Fibroblast of the aortic adventitia (primary cell): ENCODE results near the gene C5AR1. TPM values are rescaled to one million over a fixed set of nuclear protein-coding genes. Genes with fewer than 3 reads are reported as not detected.
"Not testable (repeated sequence)": the region's sequence is repeated elsewhere in the genome, so short reads cannot be mapped to it uniquely, and the experiment has no call there.

ENCODE experiments used
- DNase-seq: peaks from one replicate; pipeline ENCODE4 v3.0.0-alpha.2; 2010; ENCODE audit warnings: low read depth
- H3K4me3 ChIP-seq: 2 replicates; pipeline ENCODE4 v1.5.1; 2011; ENCODE audit warnings: low read depth, mild to moderate bottlenecking, control low read depth, low read length, moderate library complexity
- total RNA-seq: library from RNA; depleted of rRNA; stranded (reverse); fragments of >200 nt; gene quantifications from 2 replicates; pipeline ENCODE4 v1.2.3, GENCODE V29; 2012; ENCODE audit warnings: low replicate concordance
- TF ChIP-seq, protein P1 (sequence below): IDR thresholded peaks from 2 replicates; pipeline ENCODE4 v1.5.1; 2011; ENCODE audit warnings: mild to moderate bottlenecking, low read length, control low read depth, inconsistent platforms; ENCODE audit not compliant: insufficient read depth

The C5AR1 gene
- total RNA-seq, 1 donor, result 0.09 TPM

DNA sequence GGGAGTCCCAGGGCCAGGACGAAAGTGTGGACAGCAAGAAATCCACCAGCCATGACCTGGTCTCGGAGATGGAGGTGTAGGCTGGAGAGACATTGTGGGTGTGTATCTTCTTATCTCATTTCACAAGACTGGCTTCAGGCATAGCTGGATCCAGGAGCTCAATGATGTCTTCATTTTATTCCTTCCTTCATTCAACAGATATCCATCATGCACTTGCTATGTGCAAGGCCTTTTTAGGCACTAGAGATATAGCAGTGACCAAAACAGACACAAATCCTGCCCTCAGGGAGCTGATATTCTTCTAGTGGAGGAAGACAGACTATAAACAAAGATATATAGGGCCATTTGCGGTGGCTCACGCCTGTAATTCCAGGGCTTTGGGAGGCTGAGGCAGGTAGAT lies 32.1 kb downstream of the C5AR1 start:
- no peak overlapping the region for H3K4me3 ChIP-seq
- TF ChIP-seq, protein P1, sequence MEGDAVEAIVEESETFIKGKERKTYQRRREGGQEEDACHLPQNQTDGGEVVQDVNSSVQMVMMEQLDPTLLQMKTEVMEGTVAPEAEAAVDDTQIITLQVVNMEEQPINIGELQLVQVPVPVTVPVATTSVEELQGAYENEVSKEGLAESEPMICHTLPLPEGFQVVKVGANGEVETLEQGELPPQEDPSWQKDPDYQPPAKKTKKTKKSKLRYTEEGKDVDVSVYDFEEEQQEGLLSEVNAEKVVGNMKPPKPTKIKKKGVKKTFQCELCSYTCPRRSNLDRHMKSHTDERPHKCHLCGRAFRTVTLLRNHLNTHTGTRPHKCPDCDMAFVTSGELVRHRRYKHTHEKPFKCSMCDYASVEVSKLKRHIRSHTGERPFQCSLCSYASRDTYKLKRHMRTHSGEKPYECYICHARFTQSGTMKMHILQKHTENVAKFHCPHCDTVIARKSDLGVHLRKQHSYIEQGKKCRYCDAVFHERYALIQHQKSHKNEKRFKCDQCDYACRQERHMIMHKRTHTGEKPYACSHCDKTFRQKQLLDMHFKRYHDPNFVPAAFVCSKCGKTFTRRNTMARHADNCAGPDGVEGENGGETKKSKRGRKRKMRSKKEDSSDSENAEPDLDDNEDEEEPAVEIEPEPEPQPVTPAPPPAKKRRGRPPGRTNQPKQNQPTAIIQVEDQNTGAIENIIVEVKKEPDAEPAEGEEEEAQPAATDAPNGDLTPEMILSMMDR, result no peak
- no peak for DNase-seq

DNA sequence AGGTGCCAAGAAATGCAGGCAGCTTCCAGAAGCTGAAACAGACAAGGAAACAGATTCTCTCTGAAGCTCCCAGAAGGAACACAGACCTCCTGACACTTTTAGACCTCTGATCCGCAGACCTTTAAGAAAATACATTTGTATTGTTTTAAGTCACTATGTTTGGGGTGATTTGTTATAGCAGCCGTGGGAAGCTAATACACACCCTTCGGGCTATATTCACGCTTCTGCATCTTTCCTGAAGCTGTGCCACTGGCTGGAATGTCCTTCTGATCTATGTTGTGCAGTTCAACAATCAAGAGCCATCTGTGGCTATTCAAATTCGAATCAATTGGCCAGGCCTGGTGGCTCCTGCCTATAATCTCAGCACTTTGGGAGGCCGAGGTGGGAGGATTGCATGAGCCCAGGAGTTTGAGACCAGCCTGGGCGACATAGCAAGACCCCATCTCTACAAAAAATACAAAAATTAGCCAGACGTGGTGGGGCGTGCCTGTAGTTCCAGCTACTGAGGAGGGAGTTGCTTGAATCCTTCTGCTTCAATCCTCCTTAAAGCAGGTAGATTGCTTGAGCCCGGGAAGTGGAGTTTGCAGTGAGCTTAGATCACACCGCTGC lies 33.6 kb downstream of the C5AR1 start:
- H3K4me3 ChIP-seq, result no peak overlapping the region
- TF ChIP-seq, protein P1, result no peak
- no peak for DNase-seq

DNA sequence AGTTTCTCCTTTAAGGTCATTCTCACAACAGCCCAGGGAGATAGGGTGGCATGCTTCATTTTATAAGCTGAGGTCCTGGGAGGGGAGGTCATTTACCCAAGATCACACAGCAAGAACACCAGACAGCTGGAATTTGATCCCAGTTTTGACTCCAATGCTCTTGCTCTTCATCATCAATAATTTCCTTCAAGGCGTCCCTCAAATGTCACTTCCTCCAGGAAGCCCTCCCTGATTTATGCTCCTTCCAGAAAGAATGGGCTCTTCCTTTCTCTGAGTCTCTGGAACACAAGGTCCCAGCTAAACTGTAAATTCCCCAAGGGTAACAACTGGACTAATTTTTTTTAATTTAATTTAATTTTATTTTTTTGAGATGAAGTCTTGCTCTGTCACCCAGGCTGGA lies 34.8 kb downstream of the C5AR1 start:
- no peak overlapping the region for H3K4me3 ChIP-seq
- DNase-seq, result no peak
- TF ChIP-seq, protein P1, result no peak

DNA sequence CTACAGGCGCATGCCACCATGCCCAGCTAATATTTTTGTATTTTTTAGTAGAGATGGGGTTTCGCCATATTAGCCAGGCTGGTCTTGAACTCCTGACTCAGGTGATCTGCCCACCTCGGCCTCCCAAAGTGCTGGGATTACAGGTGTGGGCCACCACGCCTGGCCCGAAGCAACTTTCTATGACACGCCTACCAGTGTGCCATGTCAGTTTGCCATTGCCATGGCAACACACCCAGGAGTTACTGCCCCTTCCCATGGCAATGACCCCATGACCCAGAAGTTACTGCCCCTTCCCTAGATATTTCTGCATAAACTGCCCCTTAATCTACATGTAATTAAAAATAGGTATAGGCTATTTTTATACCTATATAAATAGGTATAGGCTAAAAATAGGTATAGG lies 36.4 kb downstream of the C5AR1 start:
- H3K4me3 ChIP-seq, result not testable (repeated sequence)

DNA sequence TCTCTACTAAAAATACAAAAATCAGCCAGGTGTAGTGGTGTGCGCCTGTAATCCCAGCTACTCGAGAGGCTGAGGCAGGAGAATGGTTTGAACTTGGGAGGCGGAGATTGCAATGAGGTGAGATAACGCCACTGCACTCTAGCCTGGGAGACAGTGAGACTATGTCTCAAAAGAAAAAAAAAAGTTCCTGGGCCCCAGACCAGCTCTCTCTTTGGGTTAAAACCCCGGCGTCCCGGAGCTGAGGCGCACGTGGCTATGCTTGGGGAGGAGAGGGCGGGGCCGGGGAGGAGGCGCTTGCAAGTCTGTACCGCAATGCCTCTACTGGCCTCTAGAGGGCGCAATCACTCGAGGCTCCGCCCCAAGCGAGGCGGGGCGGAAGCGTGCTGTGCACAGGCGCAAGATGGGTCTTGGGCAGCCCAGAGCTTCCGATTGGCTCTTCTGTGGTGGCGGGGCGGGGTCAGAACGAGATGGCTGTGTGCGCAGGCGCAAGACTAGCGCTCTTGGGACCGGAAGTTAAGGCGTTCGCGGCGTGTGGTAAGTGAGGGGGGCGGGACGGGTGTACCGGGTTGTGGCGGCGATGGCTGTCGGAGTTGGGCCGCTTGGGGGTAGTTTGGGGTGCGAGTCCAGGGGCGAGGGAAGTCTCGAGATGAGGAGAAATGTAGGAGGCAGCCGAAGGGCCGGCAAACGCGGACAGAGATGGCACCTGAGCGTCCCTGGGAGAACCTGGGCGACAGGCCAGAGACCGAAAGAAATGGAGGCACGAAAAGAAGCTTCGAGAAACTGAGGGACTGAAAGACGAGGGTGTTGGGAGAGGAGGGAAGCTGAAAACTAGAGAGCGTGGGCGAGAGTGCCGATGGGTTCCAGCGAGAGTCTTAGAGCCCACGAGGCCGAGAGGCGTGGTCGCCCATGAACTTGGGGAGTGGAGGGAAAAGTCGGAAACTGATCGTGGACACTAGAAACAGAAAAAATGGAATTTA lies 39.4 kb downstream of the C5AR1 start, which contains the start of gene DHX34:
Gene DHX34, plus strand, starts transcription at position 497 of the 977 bp plus-strand sequence. CDS start 3,716 bp downstream, outside the sequence.
- TF ChIP-seq, protein P1, result peak; percentile 98
- peak within 1 kb of the TSS; percentile 81 for H3K4me3 ChIP-seq
- DNase-seq, result peak; percentile 99

More for the DNA sequence above, 36.4 kb downstream of the C5AR1 start:
- DNase-seq, result not testable (repeated sequence)

DNA sequence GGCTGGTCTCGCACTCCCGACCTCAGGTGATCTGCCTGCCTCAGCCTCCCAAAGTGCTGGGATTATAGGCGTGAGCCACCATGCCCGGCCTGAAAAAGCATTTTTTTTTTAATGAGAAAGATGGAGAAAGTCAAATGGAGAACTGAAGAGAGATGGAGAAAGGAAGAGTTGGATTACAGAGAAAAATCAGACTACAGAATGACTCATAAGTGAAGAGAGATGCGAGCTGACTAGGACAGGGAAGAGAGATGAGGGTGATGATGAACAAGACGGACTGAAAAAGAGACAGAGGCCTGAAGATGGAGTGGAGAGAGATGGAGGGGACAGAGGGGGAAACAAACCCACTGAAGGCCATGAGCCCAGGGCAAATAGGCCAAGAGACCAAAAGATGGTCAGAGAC lies 41.0 kb downstream of the C5AR1 start:
- no peak for DNase-seq
- TF ChIP-seq, protein P1, result no peak
- H3K4me3 ChIP-seq, result no peak overlapping the region

DNA sequence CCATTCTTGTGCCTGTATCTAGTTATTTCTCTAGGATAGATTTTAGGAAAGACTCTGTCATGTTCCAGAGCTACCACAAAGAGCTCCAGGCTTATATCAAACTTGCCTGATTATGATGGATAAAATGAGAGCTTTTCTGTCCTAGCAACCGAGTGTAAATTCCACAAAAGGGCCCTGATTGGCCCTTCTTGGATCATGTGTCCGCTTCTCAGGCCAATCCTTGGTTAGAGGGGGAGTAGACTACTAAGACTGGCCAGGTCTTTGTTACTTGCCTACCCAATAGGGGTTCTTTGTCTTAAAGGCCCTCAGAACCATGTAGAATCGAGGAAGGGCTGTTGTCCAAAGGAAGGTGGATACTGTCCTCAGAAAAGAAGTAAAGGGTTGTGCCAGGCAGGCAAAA lies 41.9 kb downstream of the C5AR1 start:
- TF ChIP-seq, protein P1, result no peak
- peak; percentile 32 for DNase-seq
- H3K4me3 ChIP-seq, result no peak overlapping the region
